H1 (cell line): ENCODE results near the gene TMEM181. TPM values are rescaled to one million over a fixed set of nuclear protein-coding genes. Genes with fewer than 3 reads are reported as not detected.

Source experiments
- CHD2 ChIP-seq: IDR thresholded peaks from 2 replicates; pipeline ENCODE4 v1.6.1; 2012; ENCODE audit warnings: low read length, improper control_type of control experiment
- NANOG ChIP-seq: IDR thresholded peaks from 2 replicates; pipeline ENCODE4 v1.6.1; 2011; ENCODE audit warnings: low read length, low read depth, mild to moderate bottlenecking, inconsistent platforms; ENCODE audit not compliant: insufficient read depth, poor library complexity, severe bottlenecking
- SIRT6 ChIP-seq: IDR thresholded peaks from one replicate; pipeline ENCODE4 v1.7.1; 2012; ENCODE audit warnings: low read length, inconsistent platforms
- SP2 ChIP-seq: IDR thresholded peaks from 2 replicates; pipeline ENCODE4 v1.6.1; 2012; ENCODE audit warnings: mild to moderate bottlenecking, low read length, inconsistent platforms
- polyA plus RNA-seq, 7 experiments: library from polyadenylated mRNA; depleted of rRNA in 3 of 7; stranded (reverse) in 5 of 7; unstranded in 2 of 7; fragments of >200 nt in 5 of 7; fragments of 200-250 nt in 2 of 7; gene quantifications; 1 replicate in 5 of 7; 2 replicates in 1 of 7; 4 replicates in 1 of 7; pipeline versions ENCODE4 v1.2.1 to v1.2.3, GENCODE V29; 2011 to 2013; ENCODE audit warnings: missing spikeins in 2 of 7, mixed read lengths in 2 of 7
- total RNA-seq: library from RNA; stranded (reverse); fragmentation: NEBNext Ultra II Directional; extraction: Animal tissue kit (Norgen Biotek cat#: 25700); gene quantifications from 2 replicates; pipeline ENCODE4 v1.2.1, GENCODE V29; 2021
- TF ChIP-seq, protein P1 (sequence below): fragments of 300-600 bp; sonication (generic); IDR thresholded peaks from 2 replicates; pipeline ENCODE4 v1.7.1; 2012; ENCODE audit warnings: low read length, moderate library complexity, mild to moderate bottlenecking, inconsistent platforms; ENCODE audit not compliant: insufficient replicate concordance

TMEM181 gene
- total and polyA plus RNA-seq, 2 of the 8 experiments (the other 6 are each of a cell fraction or from before 2014, with no cell fraction given): 8.6 to 19.0 TPM

DNA sequence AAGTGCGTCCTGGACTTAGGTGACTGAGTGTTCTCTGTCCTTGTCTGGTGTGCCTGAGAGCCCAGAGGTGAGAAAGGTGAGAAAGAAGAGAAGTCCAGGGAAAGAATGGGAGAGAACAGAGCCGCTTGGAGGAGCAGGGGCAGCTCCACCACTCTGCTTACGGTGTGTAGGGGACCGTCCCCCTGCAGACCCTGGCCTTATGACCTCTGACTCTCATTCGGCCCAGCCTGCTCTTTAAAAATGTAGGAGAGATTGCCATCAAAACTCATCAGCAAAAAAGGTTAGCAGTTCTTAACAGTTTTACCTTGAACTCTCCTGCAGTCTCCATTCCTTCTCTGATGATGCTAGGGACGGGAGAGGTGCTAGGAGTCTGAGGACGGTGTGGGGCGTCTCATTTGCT is 2.0 kb downstream of the TMEM181 start (continued):
- TF ChIP-seq CHD2 (no peak), SIRT6 (no peak), SP2 (no peak), NANOG (no peak)
- TF ChIP-seq, protein P1, sequence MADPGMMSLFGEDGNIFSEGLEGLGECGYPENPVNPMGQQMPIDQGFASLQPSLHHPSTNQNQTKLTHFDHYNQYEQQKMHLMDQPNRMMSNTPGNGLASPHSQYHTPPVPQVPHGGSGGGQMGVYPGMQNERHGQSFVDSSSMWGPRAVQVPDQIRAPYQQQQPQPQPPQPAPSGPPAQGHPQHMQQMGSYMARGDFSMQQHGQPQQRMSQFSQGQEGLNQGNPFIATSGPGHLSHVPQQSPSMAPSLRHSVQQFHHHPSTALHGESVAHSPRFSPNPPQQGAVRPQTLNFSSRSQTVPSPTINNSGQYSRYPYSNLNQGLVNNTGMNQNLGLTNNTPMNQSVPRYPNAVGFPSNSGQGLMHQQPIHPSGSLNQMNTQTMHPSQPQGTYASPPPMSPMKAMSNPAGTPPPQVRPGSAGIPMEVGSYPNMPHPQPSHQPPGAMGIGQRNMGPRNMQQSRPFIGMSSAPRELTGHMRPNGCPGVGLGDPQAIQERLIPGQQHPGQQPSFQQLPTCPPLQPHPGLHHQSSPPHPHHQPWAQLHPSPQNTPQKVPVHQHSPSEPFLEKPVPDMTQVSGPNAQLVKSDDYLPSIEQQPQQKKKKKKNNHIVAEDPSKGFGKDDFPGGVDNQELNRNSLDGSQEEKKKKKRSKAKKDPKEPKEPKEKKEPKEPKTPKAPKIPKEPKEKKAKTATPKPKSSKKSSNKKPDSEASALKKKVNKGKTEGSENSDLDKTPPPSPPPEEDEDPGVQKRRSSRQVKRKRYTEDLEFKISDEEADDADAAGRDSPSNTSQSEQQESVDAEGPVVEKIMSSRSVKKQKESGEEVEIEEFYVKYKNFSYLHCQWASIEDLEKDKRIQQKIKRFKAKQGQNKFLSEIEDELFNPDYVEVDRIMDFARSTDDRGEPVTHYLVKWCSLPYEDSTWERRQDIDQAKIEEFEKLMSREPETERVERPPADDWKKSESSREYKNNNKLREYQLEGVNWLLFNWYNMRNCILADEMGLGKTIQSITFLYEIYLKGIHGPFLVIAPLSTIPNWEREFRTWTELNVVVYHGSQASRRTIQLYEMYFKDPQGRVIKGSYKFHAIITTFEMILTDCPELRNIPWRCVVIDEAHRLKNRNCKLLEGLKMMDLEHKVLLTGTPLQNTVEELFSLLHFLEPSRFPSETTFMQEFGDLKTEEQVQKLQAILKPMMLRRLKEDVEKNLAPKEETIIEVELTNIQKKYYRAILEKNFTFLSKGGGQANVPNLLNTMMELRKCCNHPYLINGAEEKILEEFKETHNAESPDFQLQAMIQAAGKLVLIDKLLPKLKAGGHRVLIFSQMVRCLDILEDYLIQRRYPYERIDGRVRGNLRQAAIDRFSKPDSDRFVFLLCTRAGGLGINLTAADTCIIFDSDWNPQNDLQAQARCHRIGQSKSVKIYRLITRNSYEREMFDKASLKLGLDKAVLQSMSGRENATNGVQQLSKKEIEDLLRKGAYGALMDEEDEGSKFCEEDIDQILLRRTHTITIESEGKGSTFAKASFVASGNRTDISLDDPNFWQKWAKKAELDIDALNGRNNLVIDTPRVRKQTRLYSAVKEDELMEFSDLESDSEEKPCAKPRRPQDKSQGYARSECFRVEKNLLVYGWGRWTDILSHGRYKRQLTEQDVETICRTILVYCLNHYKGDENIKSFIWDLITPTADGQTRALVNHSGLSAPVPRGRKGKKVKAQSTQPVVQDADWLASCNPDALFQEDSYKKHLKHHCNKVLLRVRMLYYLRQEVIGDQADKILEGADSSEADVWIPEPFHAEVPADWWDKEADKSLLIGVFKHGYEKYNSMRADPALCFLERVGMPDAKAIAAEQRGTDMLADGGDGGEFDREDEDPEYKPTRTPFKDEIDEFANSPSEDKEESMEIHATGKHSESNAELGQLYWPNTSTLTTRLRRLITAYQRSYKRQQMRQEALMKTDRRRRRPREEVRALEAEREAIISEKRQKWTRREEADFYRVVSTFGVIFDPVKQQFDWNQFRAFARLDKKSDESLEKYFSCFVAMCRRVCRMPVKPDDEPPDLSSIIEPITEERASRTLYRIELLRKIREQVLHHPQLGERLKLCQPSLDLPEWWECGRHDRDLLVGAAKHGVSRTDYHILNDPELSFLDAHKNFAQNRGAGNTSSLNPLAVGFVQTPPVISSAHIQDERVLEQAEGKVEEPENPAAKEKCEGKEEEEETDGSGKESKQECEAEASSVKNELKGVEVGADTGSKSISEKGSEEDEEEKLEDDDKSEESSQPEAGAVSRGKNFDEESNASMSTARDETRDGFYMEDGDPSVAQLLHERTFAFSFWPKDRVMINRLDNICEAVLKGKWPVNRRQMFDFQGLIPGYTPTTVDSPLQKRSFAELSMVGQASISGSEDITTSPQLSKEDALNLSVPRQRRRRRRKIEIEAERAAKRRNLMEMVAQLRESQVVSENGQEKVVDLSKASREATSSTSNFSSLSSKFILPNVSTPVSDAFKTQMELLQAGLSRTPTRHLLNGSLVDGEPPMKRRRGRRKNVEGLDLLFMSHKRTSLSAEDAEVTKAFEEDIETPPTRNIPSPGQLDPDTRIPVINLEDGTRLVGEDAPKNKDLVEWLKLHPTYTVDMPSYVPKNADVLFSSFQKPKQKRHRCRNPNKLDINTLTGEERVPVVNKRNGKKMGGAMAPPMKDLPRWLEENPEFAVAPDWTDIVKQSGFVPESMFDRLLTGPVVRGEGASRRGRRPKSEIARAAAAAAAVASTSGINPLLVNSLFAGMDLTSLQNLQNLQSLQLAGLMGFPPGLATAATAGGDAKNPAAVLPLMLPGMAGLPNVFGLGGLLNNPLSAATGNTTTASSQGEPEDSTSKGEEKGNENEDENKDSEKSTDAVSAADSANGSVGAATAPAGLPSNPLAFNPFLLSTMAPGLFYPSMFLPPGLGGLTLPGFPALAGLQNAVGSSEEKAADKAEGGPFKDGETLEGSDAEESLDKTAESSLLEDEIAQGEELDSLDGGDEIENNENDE: no peak
- TF ChIP-seq, all 59 proteins: peak for 0
